GM23338 (cell line): ENCODE measurements around the gene SLC25A24. TPM values are rescaled to one million over a fixed set of nuclear protein-coding genes. Genes with fewer than 3 reads are reported as not detected.

Experiments
- ATAC-seq: fragments of 200-7000 bp; cut with Tn5 transposase; 3 replicates; pipeline ENCODE4 v1.9.1; 2020
- DNase-seq: peaks from one replicate; pipeline ENCODE4 v3.0.0-alpha.2; 2015; ENCODE audit warnings: low spot score
- H2AFZ ChIP-seq: fragments of 200-600 bp; sonication (generic); 2 replicates; pipeline ENCODE4 v1.8.0; 2016; ENCODE audit warnings: antibody characterized with exemption, mild to moderate bottlenecking, moderate library complexity
- H3F3A ChIP-seq: fragments of 200-600 bp; sonication (generic); replicated peaks from 2 replicates; pipeline ENCODE4 v1.8.0; 2017; ENCODE audit warnings: antibody characterized with exemption, mixed run types, low read depth
- H3K27ac ChIP-seq: fragments of 200-600 bp; sonication (generic); 2 replicates; pipeline ENCODE4 v1.6.1; 2016; ENCODE audit warnings: low read depth
- H3K27me3 ChIP-seq: fragments of 200-600 bp; sonication (generic); 2 replicates; pipeline ENCODE4 v1.8.0; 2016; ENCODE audit warnings: mild to moderate bottlenecking, mixed run types, moderate library complexity; ENCODE audit not compliant: insufficient read depth
- H3K36me3 ChIP-seq: fragments of 200-600 bp; sonication (generic); 2 replicates; pipeline ENCODE4 v1.8.0; 2016; ENCODE audit warnings: mild to moderate bottlenecking; ENCODE audit not compliant: insufficient read depth
- H3K4me1 ChIP-seq: fragments of 200-600 bp; sonication (generic); 2 replicates; pipeline ENCODE4 v1.8.0; 2016; ENCODE audit warnings: mild to moderate bottlenecking, moderate library complexity; ENCODE audit not compliant: insufficient read depth
- H3K4me2 ChIP-seq: fragments of 200-600 bp; sonication (generic); 2 replicates; pipeline ENCODE4 v1.7.1; 2017; ENCODE audit warnings: mixed run types
- H3K4me3 ChIP-seq: fragments of 200-600 bp; sonication (generic); 2 replicates; pipeline ENCODE4 v1.6.1; 2016; ENCODE audit warnings: mixed run types
- H3K79me2 ChIP-seq: fragments of 200-600 bp; sonication (generic); replicated peaks from 2 replicates; pipeline ENCODE4 v1.8.0; 2017; ENCODE audit warnings: mild to moderate bottlenecking; ENCODE audit not compliant: insufficient read depth
- H3K9me2 ChIP-seq: fragments of 200-600 bp; sonication (generic); 2 replicates; pipeline ENCODE4 v1.8.0; 2017; ENCODE audit not compliant: insufficient read depth
- H4K20me1 ChIP-seq: fragments of 200-600 bp; sonication (generic); replicated peaks from 2 replicates; pipeline ENCODE4 v1.8.0; 2017; ENCODE audit warnings: mild to moderate bottlenecking; ENCODE audit not compliant: insufficient read depth
- H3K27ac Mint-ChIP-seq: 2 replicates; pipeline ENCODE4 v1.8.0; 2020; ENCODE audit warnings: inconsistent platforms, mild to moderate bottlenecking, moderate library complexity, mixed read lengths
- H3K27me3 Mint-ChIP-seq: 3 replicates; pipeline ENCODE4 v1.8.0; 2022; ENCODE audit warnings: low read depth, mild to moderate bottlenecking, moderate library complexity, mixed read lengths, inconsistent platforms; ENCODE audit not compliant: insufficient read depth, poor library complexity
- H3K36me3 Mint-ChIP-seq: 3 replicates; pipeline ENCODE4 v1.8.0; 2021; ENCODE audit warnings: low read depth, mild to moderate bottlenecking, inconsistent platforms, moderate library complexity, mixed read lengths
- H3K4me1 Mint-ChIP-seq: 3 replicates; pipeline ENCODE4 v1.8.0; 2020; ENCODE audit warnings: mild to moderate bottlenecking, inconsistent platforms, mixed read lengths
- H3K4me3 Mint-ChIP-seq: 3 replicates; pipeline ENCODE4 v1.8.0; 2021; ENCODE audit warnings: moderate library complexity, mild to moderate bottlenecking, inconsistent platforms, mixed read lengths
- H3K9me3 Mint-ChIP-seq: 3 replicates; pipeline ENCODE4 v1.8.0; 2020; ENCODE audit warnings: moderate library complexity, mild to moderate bottlenecking, inconsistent platforms, mixed read lengths
- CREB1 ChIP-seq: fragments of 250-450 bp; sonication (Bioruptor Pico); IDR thresholded peaks from 2 replicates; pipeline ENCODE4 v1.5.0; 2020; ENCODE audit warnings: low read depth, mild to moderate bottlenecking, moderate library complexity
- CTCF ChIP-seq, 2 experiments: fragments of 200-600 bp in 1 of 2; sonication (generic) in 1 of 2; conservative IDR thresholded peaks; 2 replicates each; pipeline versions ENCODE4 v1.5.1 to v1.6.1; 2016 to 2017; ENCODE audit warnings: antibody characterized with exemption in 2 of 2, low read depth in 2 of 2, mild to moderate bottlenecking in 2 of 2, moderate library complexity in 1 of 2
- ETS1 ChIP-seq: IDR thresholded peaks from 2 replicates; pipeline ENCODE4 v1.6.1; 2016; ENCODE audit warnings: antibody characterized with exemption
- EZH2phosphoT487 ChIP-seq: fragments of 200-600 bp; sonication (generic); IDR thresholded peaks from one replicate; pipeline ENCODE4 v1.8.1; 2018; ENCODE audit warnings: antibody characterized with exemption; ENCODE audit not compliant: unreplicated experiment
- JUNB ChIP-seq: IDR thresholded peaks from one replicate; pipeline ENCODE4 v1.6.1; 2016; ENCODE audit warnings: antibody characterized with exemption; ENCODE audit not compliant: unreplicated experiment
- NANOG ChIP-seq: IDR thresholded peaks from 2 replicates; pipeline ENCODE4 v1.6.1; 2016; ENCODE audit warnings: antibody characterized with exemption, borderline replicate concordance
- POLR2AphosphoS5 ChIP-seq: IDR thresholded peaks from 2 replicates; pipeline ENCODE4 v1.6.1; 2016; ENCODE audit warnings: antibody characterized with exemption, low read depth
- STAT1 ChIP-seq: IDR thresholded peaks from one replicate; pipeline ENCODE4 v1.6.1; 2016; ENCODE audit warnings: antibody characterized with exemption; ENCODE audit not compliant: unreplicated experiment
- ZNF114 ChIP-seq: fragments of 250-450 bp; sonication (Bioruptor Pico); IDR thresholded peaks from 2 replicates; pipeline ENCODE4 v1.5.0; 2020; ENCODE audit warnings: mild to moderate bottlenecking, moderate library complexity
- ZNF331 ChIP-seq: fragments of 250-450 bp; sonication (Bioruptor Pico); IDR thresholded peaks from 2 replicates; pipeline ENCODE4 v1.5.0; 2020; ENCODE audit warnings: low read depth, mild to moderate bottlenecking, moderate library complexity
- ZNF462 ChIP-seq: fragments of 250-450 bp; sonication (Bioruptor Pico); IDR thresholded peaks from 2 replicates; pipeline ENCODE4 v1.5.0; 2020; ENCODE audit warnings: mild to moderate bottlenecking, moderate library complexity
- polyA plus RNA-seq: library from polyadenylated mRNA; unstranded; fragments of >200 nt; fragmentation: Nextera tagmentation; extraction: Ambion mirVana; gene quantifications from 2 replicates; pipeline ENCODE4 v1.2.1, GENCODE V29; 2016
- total RNA-seq: library from RNA; depleted of rRNA; stranded (reverse); fragments of >200 nt; shearing (Covaris generic); gene quantifications from 2 replicates; pipeline ENCODE4 v1.2.3, GENCODE V29; 2014

SLC25A24 gene
- total and polyA plus RNA-seq, 2 experiments from 2014 or later = 17.4 to 46.0 TPM

DNA sequence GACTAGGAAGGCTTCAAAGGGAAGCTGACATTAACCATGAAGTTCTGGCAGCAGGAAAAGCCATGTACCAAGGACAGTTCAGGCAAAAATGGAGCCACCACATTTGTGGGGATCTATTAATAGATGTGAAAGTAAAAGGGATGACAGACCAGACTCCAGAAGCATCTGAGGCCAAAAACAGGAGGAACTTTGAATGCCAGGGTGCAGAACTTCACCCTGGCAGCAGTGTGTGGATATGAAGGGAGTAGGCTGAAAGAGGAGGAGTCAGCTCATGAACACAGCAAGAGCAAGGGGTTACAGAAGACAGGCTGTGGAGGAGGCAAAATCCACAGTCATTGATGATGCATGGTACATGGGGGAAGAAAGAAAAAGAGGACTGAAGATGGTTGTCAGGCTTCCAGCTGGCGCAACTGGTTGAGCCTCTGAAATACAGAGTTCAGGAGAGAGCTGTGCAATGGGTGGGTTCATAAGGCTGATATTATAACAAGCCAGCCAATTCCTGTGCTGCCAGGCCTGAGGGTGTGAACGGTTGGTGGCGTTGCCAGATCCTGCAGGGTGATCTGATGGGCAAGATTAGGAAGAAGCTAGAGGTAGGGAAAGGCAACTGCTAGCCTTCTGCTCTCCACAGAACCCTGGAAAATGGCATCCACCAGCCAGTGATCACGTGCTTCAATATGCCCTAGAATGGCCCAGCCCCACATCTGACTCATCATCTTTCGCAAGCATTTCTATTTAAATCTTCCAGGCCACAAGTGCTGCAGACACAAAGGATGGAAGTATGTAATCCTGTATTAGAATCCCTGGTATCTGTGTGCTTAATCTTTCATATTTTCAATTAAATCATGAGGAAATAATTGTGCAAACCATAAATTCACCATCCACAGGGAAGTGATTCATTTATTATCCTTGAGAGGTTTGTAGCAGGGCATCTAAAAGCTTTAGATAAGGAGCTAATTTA lies 81.9 kb downstream of the SLC25A24 start (continued):
- no peak for TF ChIP-seq ETS1
- TF ChIP-seq ZNF114 = no peak
- TF ChIP-seq JUNB = no peak
- TF ChIP-seq POLR2AphosphoS5 = no peak
- TF ChIP-seq ZNF331 (CRISPR knock-in tag) = no peak
- TF ChIP-seq NANOG = no peak

DNA sequence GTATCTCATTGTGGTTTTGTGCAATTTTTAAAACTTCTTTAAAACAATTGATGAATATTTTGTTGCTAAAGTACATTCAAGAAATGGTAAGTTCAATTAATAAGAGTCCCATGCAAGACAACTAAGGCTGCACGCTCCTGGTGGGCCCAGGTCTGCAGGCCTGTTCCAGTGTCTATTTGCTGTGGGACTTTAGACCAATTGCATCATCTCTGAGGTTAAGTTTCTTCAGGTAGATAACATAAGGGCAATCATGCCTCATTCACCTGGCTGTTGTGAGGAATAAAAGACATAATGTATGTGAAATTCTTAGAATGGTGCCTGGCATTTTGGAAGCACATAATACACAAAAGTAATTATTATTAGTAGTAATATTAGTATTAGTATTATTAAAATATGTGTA lies 82.9 kb downstream of the SLC25A24 start:
- Histone ChIP-seq H3K4me3 (no peak overlapping the region), H3F3A (no peaks in the 10 kb centered on the region), H3K27me3 (no peaks in the 10 kb centered on the region), H3K9me2 (no peaks in the 10 kb centered on the region; the same call in 1 of the 2 replicates), H3K4me1 (no peaks in the 10 kb centered on the region), H2AFZ (no peak overlapping the region), H4K20me1 (no peaks in the 10 kb centered on the region), H3K4me2 (no peak overlapping the region), H3K79me2 (no peaks in the 10 kb centered on the region), H3K36me3 (no peaks in the 10 kb centered on the region), H3K27ac (no peak overlapping the region)
- Mint-ChIP-seq H3K4me1 (peaks cover 3% of the 10 kb centered on the region; the same call in 1 of the 3 replicates), H3K27ac (no peak overlapping the region), H3K9me3 (no peaks in the 10 kb centered on the region), H3K4me3 (no peak overlapping the region), H3K36me3 (no peaks in the 10 kb centered on the region; the same call in 2 of the 3 replicates), H3K27me3 (peaks cover 4% of the 10 kb centered on the region)
- TF ChIP-seq ZNF462 (CRISPR knock-in tag) (no peak), POLR2AphosphoS5 (no peak), ZNF114 (no peak), ZNF331 (CRISPR knock-in tag) (no peak), CREB1 (CRISPR knock-in tag) (no peak), CTCF (conservative IDR thresholded peaks at IDR 0.05; ENCODE audit: low read depth in 2 of 2) (no peak), STAT1 (no peak), ETS1 (no peak), EZH2phosphoT487 (no peak), JUNB (no peak)
- no peak for DNase-seq
- no peak for ATAC-seq
